GM12801 (cell line): ENCODE results near the gene COL6A6.

Experiments used
- TF ChIP-seq, protein P1 (sequence below): IDR thresholded peaks from one replicate; pipeline ENCODE4 v1.5.1; 2011; ENCODE audit warnings: control low read depth; ENCODE audit not compliant: insufficient read length; ENCODE audit errors: extremely low read depth

The COL6A6 gene

DNA sequence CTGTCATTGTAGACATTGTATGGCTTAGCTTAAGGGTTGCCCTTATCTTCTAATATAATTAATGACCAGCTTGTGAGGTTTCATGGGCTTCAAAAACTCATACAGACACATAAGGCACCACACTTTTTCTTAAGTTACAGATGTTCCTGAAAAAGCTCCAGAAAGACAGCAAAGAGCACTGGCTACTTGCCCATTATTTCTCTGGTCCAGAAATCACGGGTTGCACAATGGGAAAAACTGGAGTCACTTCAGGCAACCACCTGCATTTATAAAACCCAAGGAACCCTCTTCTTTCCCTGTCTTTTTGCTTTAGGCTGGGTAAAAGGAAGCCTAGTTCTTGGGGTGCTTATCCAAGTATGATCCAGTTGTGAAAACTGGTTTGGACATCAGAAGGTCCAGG is 2.3 kb upstream of the COL6A6 start:
- TF ChIP-seq, protein P1, sequence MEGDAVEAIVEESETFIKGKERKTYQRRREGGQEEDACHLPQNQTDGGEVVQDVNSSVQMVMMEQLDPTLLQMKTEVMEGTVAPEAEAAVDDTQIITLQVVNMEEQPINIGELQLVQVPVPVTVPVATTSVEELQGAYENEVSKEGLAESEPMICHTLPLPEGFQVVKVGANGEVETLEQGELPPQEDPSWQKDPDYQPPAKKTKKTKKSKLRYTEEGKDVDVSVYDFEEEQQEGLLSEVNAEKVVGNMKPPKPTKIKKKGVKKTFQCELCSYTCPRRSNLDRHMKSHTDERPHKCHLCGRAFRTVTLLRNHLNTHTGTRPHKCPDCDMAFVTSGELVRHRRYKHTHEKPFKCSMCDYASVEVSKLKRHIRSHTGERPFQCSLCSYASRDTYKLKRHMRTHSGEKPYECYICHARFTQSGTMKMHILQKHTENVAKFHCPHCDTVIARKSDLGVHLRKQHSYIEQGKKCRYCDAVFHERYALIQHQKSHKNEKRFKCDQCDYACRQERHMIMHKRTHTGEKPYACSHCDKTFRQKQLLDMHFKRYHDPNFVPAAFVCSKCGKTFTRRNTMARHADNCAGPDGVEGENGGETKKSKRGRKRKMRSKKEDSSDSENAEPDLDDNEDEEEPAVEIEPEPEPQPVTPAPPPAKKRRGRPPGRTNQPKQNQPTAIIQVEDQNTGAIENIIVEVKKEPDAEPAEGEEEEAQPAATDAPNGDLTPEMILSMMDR: no peak

DNA sequence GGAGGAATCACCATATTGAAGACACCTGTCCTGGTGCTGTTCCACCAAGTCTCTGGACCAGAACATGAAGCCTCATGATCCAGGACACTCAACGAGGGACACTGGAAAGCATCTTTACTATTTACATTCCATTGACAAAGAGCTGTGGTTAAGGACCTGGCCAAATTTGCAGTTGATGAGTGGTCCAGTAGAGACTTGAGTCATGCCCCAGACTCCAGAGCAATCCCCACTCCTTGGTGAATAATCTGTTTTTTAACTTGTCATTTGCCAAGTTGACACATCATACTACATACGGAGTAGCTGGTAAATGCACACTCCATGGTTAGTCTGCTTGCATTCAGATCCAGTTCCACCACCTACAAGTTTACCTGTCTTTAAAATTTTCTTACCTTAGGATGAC is 1.2 kb upstream of the COL6A6 start:
- TF ChIP-seq, protein P1: no peak

DNA sequence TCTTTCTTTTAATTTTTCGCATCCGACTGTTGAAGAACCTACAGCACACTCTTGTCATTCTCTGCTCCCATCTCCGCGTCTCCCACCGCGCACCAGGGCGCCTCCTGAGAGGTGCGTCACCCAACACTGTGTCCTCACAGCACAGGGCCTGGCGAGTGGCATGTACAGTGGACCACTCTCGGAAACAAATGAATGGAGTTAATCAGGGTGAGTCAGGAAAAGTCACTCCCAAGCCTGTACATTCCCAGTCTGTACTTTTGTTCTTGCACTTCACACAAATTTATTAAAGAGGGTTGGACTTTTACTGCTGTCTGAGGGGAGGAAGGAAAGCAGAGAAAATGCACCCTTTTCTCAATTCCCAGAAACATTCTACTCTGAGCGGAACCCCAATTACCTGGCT is 625 bp downstream of the COL6A6 start:
- TF ChIP-seq, protein P1: no peak

DNA sequence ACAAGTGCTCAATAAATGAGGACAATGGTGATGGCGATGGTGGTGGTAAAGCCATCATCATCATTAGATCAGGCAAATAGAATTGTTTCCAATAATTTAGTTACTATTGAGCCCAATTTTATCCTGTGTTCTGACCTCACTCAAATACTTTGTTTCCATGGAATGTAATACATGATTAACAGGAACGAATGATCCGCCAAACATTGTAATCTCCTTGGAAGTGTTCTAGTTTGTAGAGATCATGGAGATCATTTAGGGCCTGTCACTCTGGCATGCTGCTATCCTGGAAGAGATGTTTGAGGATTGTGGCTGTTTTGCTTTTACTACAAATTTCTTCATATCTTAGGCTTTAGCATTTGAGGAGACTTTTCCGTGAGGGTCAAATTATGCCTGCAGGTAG is 2.8 kb downstream of the COL6A6 start:
- TF ChIP-seq, protein P1: no peak

DNA sequence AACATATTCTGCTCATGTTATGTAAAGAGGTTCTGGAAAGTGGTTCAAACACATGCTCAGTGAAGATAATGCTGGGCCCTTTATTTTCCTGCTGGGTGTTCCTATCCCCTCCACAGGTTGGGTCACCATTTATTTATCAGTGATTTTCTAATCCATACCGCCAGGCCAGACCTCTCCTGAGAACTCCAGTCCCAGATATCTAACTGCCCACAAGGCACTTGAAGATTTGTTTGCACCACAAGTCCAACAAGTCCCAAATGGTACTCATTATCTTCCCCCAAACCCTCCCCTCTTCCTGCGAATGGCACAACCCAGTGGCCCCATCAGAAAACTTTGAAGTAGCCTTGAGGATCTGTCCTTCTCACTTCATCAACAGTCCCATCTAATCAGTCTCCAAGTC is 5.4 kb downstream of the COL6A6 start:
- TF ChIP-seq, protein P1: no peak

DNA sequence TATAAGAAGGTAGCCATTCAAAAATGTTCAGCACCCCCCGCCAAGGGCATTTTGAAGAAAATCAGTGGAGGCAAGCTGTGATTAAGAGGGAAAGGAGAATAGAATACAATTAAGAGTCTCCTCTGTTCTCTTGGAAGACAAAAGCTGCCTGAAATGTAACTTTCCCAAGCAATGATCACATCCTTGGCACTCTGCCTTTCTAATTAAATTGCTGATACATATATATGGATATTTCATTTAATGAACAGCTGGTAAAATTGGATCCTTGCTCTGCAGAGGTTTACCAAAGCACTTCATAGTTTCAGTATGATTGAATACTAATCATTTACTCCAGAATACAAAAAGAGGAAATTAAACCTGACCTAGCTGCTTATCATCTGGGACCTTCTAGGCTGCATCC is 10.4 kb downstream of the COL6A6 start:
- TF ChIP-seq, protein P1: no peak

DNA sequence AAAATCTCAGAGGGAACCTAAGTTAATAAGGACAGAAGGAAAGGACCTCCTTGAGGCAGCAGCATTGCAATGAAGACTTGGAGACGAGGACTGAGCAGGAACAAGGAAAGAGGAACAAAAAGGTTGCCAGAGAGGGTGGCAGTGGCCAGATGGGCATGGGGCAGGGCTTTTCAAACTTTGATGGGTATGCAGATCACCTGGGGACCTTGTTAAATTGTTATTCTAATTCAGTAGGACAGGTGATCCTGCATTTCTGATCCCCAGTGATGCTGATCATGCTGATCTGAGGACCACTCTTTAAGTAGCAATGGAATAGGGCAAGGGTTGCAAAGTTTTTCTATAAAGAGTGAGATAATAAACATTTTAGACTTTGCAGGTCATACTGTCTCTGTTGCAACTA is 11.1 kb downstream of the COL6A6 start:
- TF ChIP-seq, protein P1: no peak
